Measurements from ENCODE around the gene MAK.
"Not testable (repeated sequence)": the region's sequence is repeated elsewhere in the genome, so short reads cannot be mapped to it uniquely, and the experiment has no call there.

The MAK gene

GRCh38 chr6:10857259-10857658, 18.9 kb upstream of the MAK start:
- peaks cover 11% of the 10 kb centered on the region for H3K36me3 Mint-ChIP-seq (ENCODE audit: low read depth)
- H3K27ac Mint-ChIP-seq = no peak overlapping the region
- TF ChIP-seq CTCF (IDR thresholded peaks at IDR 0.05; ENCODE audit: unreplicated experiment in 3 of 3) = no peak
- H3K4me1 Mint-ChIP-seq = no peaks in the 10 kb centered on the region
- H3K4me3 Mint-ChIP-seq = no peak overlapping the region
- H3K9me3 Mint-ChIP-seq = peaks cover 12% of the 10 kb centered on the region
- no peaks in the 10 kb centered on the region for H3K27me3 Mint-ChIP-seq (ENCODE audit: low read depth)

GRCh38 chr6:10854922-10855632, 16.7 kb upstream of the MAK start:
- H3K27ac Mint-ChIP-seq = no peak overlapping the region
- no peaks in the 10 kb centered on the region for H3K4me1 Mint-ChIP-seq
- peaks cover 12% of the 10 kb centered on the region for H3K9me3 Mint-ChIP-seq
- H3K27me3 Mint-ChIP-seq (ENCODE audit: low read depth) = no peaks in the 10 kb centered on the region
- TF ChIP-seq CTCF (IDR thresholded peaks at IDR 0.05; ENCODE audit: unreplicated experiment in 3 of 3) = no peak
- H3K36me3 Mint-ChIP-seq (ENCODE audit: low read depth) = peaks cover 11% of the 10 kb centered on the region
- no peak overlapping the region for H3K4me3 Mint-ChIP-seq

- H3K4me3 Mint-ChIP-seq; H3K27me3 Mint-ChIP-seq (ENCODE audit: low read depth); H3K4me1 Mint-ChIP-seq; H3K27ac Mint-ChIP-seq: not testable (repeated sequence)
- Mint-ChIP-seq H3K9me3 (peaks cover 12% of the 10 kb centered on the region), H3K36me3 (ENCODE audit: low read depth) (peaks cover 11% of the 10 kb centered on the region)
These were observed 15.5 kb upstream of the MAK start for GRCh38 chr6:10853849-10854300.

- Mint-ChIP-seq H3K36me3 (ENCODE audit: low read depth) (peaks cover 11% of the 10 kb centered on the region), H3K27me3 (ENCODE audit: low read depth) (no peaks in the 10 kb centered on the region), H3K4me3 (peak overlapping the region in 2 of 3 experiments; percentile 3 to 13), H3K9me3 (peaks cover 12% of the 10 kb centered on the region), H3K4me1 (no peaks in the 10 kb centered on the region), H3K27ac (peak overlapping the region in 1 of 3 experiments; percentile 96)
- no peak for TF ChIP-seq CTCF (IDR thresholded peaks at IDR 0.05; ENCODE audit: unreplicated experiment in 3 of 3)
These were observed 14.1 kb upstream of the MAK start for GRCh38 chr6:10852361-10852960.

GRCh38 chr6:10850728-10851127, 12.4 kb upstream of the MAK start:
- Mint-ChIP-seq H3K4me3 (no peak overlapping the region), H3K9me3 (peaks cover 12% of the 10 kb centered on the region), H3K36me3 (ENCODE audit: low read depth) (peaks cover 11% of the 10 kb centered on the region), H3K27ac (peak overlapping the region in 1 of 3 experiments; percentile 17), H3K27me3 (ENCODE audit: low read depth) (no peaks in the 10 kb centered on the region), H3K4me1 (no peaks in the 10 kb centered on the region)
- TF ChIP-seq CTCF (IDR thresholded peaks at IDR 0.05; ENCODE audit: unreplicated experiment in 3 of 3) = no peak

GRCh38 chr6:10849901-10850300, 11.6 kb upstream of the MAK start:
- Mint-ChIP-seq H3K36me3 (ENCODE audit: low read depth) (peaks cover 8% of the 10 kb centered on the region), H3K9me3 (peaks cover 12% of the 10 kb centered on the region), H3K4me1 (no peaks in the 10 kb centered on the region), H3K4me3 (no peak overlapping the region), H3K27me3 (ENCODE audit: low read depth) (no peaks in the 10 kb centered on the region), H3K27ac (no peak overlapping the region)
- no peak for TF ChIP-seq CTCF (IDR thresholded peaks at IDR 0.05; ENCODE audit: unreplicated experiment in 3 of 3)

Measured in nephron (organoid).